Measurements from ENCODE around the gene DENND6B.

DENND6B gene

GRCh38 chr22:50259302-50259701 is 67.5 kb downstream of the DENND6B start:
- DNase-seq (ENCODE audit: low read depth in 1 of 2, low spot score in 1 of 2) = no peak
